Gastroesophageal sphincter (tissue), 4 donors: ENCODE measurements around the gene UPK3BL2. TPM values are rescaled to one million over a fixed set of nuclear protein-coding genes. Genes with fewer than 3 reads are reported as not detected.
"Not testable (repeated sequence)": the region's sequence is repeated elsewhere in the genome, so short reads cannot be mapped to it uniquely, and the experiment has no call there.

Experiments
- ATAC-seq: fragments of 150-250 bp; one replicate; pipeline ENCODE4 v1.9.1; 2016; ENCODE audit warnings: mild to moderate bottlenecking, moderate library complexity
- H3K27ac ChIP-seq, 4 donors: fragments of 200-600 bp; sonication (generic) in 3 of 4; 1 replicate in 3 of 4; 2 replicates in 1 of 4; pipeline ENCODE4 v1.5.1; 2016 to 2019
- H3K27me3 ChIP-seq: fragments of 200-600 bp; sonication (generic); one replicate; pipeline ENCODE4 v1.5.1; 2019
- H3K36me3 ChIP-seq, 2 donors: fragments of 200-600 bp; sonication (generic); one replicate each; pipeline ENCODE4 v1.5.1; 2019; ENCODE audit warnings: control low read depth in 1 of 2
- H3K4me1 ChIP-seq, 3 donors: fragments of 200-600 bp; sonication (generic); 1 replicate in 2 of 3; 2 replicates in 1 of 3; pipeline ENCODE4 v1.5.1; 2016 to 2019; ENCODE audit warnings: control low read depth in 2 of 3
- H3K4me3 ChIP-seq, 2 donors: fragments of 200-600 bp; sonication (generic); one replicate each; pipeline ENCODE4 v1.5.1; 2019; ENCODE audit warnings: mild to moderate bottlenecking in 1 of 2, moderate library complexity in 1 of 2
- H3K9me3 ChIP-seq, 3 donors: fragments of 200-600 bp; sonication (generic); one replicate each; pipeline ENCODE4 v1.5.1; 2017 to 2019; ENCODE audit warnings: control low read depth in 2 of 3
- WGBS, 2 donors: methylation state at CpG; one replicate each; pipeline ENCODE4 v1.1.5; 2018; ENCODE audit warnings: low coverage in 1 of 2; 5-methylcytosine and 5-hydroxymethylcytosine counted together
- total RNA-seq, 4 donors: library from RNA; depleted of rRNA; stranded (reverse); fragments of >200 nt; gene quantifications; one replicate each; pipeline ENCODE4 v1.1.0, GENCODE V29; 2016

The UPK3BL2 gene
- total RNA-seq, 4 donors from 2014 or later = 3.0 to 6.1 (median 4.4) TPM

DNA sequence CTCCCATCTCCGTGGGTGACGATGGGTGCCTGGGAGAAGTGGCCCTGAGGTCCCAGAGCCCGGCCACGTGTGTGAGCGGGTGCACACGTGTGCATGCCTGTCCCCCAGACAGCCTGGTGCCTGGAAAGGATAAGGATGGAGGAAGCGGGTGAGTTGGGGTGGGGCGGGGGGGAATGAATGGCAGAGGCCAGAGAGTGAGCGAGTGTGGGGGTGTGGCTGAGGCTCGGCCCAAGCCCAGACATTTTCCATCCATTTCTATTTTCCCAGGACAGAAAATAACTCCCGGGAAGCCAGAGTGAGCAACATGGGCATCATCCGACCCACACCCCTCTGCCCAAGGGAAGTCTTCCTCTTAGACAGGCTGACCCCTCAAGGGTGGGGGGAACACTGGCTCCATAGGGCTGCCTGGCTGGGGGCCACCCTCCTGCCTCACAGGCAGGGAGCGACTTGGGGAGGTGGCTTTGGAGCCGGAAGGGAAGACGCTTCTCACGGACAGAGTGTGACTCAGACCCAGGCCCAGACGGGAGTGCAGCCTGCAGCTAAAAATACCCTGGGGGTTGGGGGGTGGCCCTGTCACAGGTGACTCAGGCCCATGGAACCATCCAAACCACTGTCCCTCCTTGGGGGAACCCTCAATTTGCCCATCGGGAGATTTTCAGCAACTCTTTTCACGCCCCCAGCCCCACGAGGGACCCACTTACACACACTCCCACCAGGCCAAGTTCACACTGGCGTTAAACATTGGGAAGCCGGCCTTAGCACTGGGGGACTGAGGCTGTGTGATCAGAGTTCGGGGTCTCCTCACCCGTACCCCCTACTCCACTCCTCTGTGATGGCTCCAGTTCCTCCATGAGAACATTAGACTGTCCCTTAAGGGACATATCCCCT lies 38.0 kb downstream of the UPK3BL2 start:
- H3K9me3 ChIP-seq, H3K27me3 ChIP-seq, H3K36me3 ChIP-seq, H3K4me1 ChIP-seq, ATAC-seq, H3K4me3 ChIP-seq, H3K27ac ChIP-seq: not testable (repeated sequence)
- no CpG with 5 or more reads among the region's 24 CpGs for WGBS, 2 donors

DNA sequence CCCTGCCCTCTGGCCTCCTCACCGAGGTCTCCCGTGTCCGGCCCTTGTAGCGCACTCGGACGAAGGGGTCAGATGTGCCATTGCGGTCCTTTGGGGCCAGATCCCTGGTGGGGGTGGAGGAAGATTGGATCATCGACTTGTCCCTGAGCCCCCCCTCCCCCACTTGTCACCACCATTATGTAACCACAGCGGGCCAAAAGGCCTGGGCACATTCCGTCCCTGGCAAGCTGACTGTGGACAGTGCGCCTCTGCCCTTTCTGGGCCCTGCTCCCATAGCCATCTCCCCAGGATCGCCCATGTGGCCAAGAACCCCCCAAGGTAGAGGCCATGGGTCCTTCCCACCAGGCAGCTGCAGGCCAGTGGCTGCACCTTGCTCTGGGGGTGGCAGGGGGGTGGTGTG lies 40.4 kb downstream of the UPK3BL2 start:
- no CpG with 5 or more reads among the region's 12 CpGs for WGBS, 2 donors
- not testable (repeated sequence) for H3K27ac ChIP-seq, H3K36me3 ChIP-seq, H3K4me1 ChIP-seq, H3K27me3 ChIP-seq, H3K4me3 ChIP-seq, ATAC-seq, H3K9me3 ChIP-seq

DNA sequence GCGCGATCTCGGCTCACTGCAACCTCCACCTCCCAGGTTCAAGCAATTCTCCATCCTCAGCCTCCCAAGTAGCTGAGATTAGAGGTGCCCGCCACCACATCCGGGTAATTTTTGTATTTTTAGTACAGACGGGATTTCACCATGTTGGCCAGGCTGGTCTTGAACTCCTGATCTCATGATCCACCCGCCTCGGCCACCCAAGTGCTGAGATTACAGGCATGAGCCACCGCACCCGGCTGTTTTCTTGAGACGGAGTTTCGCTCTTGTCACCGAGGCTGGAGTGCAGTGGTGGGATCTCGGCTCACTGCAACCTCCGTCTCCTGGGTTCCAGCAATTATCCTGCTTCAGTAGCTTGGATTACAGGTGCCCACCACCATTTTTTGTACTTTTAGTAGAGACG lies 45.2 kb downstream of the UPK3BL2 start:
- not testable (repeated sequence) for H3K36me3 ChIP-seq, H3K27ac ChIP-seq, H3K9me3 ChIP-seq, H3K4me3 ChIP-seq, H3K4me1 ChIP-seq, ATAC-seq, H3K27me3 ChIP-seq
- no CpG with 5 or more reads among the region's 16 CpGs for WGBS, 2 donors

DNA sequence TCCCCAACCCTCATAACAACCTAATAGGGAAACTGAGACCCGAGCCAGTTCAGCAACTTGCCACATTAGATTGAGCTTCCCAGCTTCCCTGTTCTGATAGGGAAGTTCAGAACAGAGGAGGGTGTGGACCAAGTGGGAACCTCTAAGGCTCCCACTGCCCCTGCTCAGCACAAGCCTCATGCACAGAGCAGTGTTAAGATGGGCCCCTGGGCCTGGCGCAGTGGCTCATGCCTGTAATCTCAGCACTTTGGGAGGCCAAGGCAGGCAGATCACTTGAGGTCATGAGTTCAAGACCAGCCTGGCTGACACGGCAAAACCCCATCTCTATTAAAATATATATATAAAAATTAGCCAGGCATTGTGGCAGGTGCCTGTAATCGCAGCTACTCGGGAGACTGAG lies 46.2 kb downstream of the UPK3BL2 start:
- not testable (repeated sequence) for H3K36me3 ChIP-seq, H3K4me1 ChIP-seq, H3K9me3 ChIP-seq, H3K27ac ChIP-seq, H3K4me3 ChIP-seq, ATAC-seq, H3K27me3 ChIP-seq
- WGBS, 2 donors = no CpG with 5 or more reads among the region's 5 CpGs

DNA sequence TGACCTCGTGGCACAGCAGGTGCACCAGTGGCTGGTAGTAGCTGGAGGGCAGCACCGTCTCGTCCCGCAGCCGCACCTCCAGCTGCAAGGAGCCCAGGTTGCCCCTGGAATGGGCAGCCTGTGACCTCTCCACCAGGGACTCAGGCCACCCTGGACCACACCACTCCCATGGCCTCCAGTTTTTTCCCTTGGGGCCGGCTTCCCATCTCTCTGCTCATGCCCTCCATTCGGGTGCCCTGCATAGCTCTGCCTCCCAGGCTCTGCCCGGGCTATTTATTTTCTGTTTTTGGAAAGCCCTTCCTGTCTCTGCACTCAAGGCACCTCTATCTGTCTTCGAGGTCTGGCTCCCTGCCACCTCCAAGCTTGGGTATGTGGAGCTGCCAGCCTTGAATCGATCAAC lies 46.6 kb downstream of the UPK3BL2 start:
- not testable (repeated sequence) for H3K27me3 ChIP-seq, H3K9me3 ChIP-seq, H3K4me3 ChIP-seq, H3K27ac ChIP-seq, H3K36me3 ChIP-seq, ATAC-seq, H3K4me1 ChIP-seq
- WGBS, 2 donors = no CpG with 5 or more reads among the region's 10 CpGs

DNA sequence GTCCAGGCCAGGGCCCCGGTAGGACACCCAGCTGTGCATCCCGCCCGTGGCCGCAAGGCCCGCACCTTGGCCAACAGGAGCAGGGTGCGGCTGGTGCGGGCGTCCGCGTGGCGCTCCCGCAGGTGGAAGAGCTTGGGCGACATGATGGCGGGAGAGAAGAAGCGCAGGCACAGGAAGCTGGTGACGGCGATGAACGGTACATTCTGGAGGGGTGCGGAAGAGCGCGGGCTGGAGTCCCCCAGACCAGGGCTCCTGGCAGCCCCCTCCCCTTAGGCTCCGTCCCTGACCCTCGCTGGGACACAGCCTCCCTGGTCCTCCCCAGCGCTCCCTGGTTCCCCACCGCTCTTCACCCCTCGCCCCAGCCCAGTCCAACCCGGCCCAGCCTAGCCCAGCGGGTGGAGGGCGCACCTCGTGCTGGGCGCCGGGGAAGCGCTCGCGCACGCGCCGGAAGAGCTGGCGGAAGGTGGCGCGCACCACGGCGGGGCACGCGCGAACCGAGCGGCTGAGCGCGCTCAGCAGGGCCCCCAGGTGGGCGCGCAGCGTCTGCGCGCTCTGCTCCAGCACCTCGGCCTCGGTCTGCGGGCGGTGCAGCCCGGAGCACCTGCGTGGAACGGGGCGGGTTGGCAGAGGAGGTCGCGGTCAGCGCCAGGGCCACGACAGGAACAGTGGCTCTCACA lies 48.9 kb downstream of the UPK3BL2 start:
- H3K27ac ChIP-seq, H3K27me3 ChIP-seq, H3K4me1 ChIP-seq, H3K4me3 ChIP-seq, H3K9me3 ChIP-seq, H3K36me3 ChIP-seq: not testable (repeated sequence)
- WGBS, 2 donors = no CpG with 5 or more reads among the region's 67 CpGs
- ATAC-seq = peak; percentile 24

DNA sequence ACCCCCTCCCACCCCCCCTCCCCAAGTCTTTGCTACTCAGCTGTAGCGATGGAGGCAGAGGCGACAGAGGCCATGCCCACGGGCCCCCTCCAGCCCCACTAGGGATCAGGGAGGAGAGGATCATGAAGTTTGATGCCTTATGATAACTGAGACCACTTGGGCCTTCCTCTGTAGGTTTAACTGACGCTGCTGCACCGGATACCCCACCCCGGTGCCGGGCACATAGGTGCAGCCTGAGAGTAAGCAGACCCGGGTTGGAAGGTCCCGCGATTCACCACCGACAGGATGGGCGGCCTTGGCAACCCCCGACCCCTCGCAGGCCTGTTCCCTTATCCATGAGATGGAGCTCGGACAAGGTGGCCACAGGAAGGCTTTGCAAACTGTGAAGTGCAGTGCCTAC lies 49.5 kb downstream of the UPK3BL2 start:
- H3K4me1 ChIP-seq, H3K9me3 ChIP-seq, ATAC-seq, H3K36me3 ChIP-seq, H3K27ac ChIP-seq, H3K27me3 ChIP-seq: not testable (repeated sequence)
- peak overlapping the region in 1 of 2 donors; percentile 32 for H3K4me3 ChIP-seq
- WGBS, 2 donors = no CpG with 5 or more reads among the region's 15 CpGs

DNA sequence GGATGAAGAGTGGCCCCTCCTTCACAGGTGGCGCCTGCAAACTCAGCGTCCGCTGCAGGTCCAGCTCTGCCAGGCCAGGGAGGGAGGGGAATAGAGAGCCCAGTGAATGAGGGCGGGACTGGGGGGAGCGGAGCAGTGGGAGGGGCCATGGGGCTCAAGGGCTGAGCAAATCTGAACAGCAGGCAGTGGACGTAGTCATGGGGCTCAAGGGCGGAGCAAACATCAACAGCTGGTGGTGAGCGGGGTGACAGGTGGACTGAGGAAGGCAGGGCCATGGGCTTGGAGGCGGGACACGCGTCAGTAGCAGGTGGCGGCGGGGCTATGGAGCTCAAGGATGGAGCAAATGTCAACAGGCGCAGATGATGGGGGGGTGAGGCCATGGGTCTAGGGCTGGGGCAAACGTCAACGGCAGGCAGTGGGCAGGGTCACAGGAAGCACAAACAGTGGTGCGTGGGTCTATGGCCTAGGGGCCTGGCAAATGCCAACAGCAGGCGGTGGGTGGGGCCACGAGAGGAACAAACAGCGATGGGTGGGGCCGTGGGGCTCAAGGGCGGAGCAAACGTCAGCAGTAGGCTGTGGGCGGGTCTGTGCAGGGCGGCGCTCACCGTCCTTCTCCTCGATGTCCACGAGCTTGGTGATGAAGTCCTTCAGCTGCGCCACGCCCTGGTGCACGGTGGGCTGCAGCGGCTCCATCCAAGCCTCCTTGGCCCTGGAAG lies 50.1 kb downstream of the UPK3BL2 start:
- no CpG with 5 or more reads among the region's 33 CpGs for WGBS, 2 donors
- H3K4me1 ChIP-seq, H3K27ac ChIP-seq, H3K27me3 ChIP-seq, H3K36me3 ChIP-seq, H3K9me3 ChIP-seq, H3K4me3 ChIP-seq: not testable (repeated sequence)
- peak; percentile 90 for ATAC-seq

DNA sequence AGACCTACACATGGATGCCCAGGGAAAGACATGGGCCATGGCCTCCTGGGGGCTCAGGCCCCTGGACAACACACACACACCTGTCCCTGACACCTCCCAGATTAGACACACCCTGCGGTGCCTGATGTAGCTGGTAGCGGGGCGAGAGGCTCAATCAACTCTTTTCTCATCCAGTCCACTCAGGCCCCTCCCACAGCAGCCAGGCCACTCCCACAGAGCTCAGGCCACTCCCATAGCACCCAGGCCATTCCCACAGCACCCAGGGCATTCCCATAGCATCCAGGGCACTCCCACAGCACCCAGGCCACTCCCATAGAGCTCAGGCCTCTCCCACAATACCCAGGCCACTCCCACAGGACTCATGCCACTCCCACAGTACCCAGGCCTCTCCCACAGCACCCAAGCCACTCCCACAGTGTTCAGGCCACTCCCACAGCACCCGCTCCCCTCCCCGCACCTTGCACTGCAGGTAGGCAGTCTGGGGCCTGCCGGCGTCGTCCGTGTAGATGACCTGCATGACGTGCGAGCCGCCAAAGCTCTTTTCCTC lies 52.9 kb downstream of the UPK3BL2 start:
- H3K27me3 ChIP-seq, H3K4me1 ChIP-seq, H3K36me3 ChIP-seq, H3K9me3 ChIP-seq, H3K27ac ChIP-seq, H3K4me3 ChIP-seq: not testable (repeated sequence)
- WGBS, 2 donors = no CpG with 5 or more reads among the region's 12 CpGs
- peak; percentile 28 for ATAC-seq

Other genes with a start within 250 kb of the UPK3BL2 start
- not detected for gene SPDYE6, start 187.3 kb downstream of the UPK3BL2 start, total RNA-seq
- gene PRKRIP1, start 147.3 kb downstream of the UPK3BL2 start, total RNA-seq = 10 to 100 TPM; 11.7 to 48.7 (median 24.4) TPM
- 10 to 100 TPM in 1 of 4 donors, 1 to 10 TPM in 3; 3.3 to 15.6 (median 6.7) TPM for gene ORAI2, start 110.1 kb downstream of the UPK3BL2 start, total RNA-seq
- 10 to 100 TPM in 3 of 4 donors, 1 to 10 TPM in 1; 9.7 to 31.6 (median 14.8) TPM for gene ALKBH4, start 78.8 kb downstream of the UPK3BL2 start, total RNA-seq
- 10 to 100 TPM in 3 of 4 donors, 1 to 10 TPM in 1; 7.5 to 24.4 (median 12.3) TPM for gene LRWD1, start 78.7 kb downstream of the UPK3BL2 start, total RNA-seq
- 10 to 100 TPM in 3 of 4 donors, 1 to 10 TPM in 1; 6.7 to 24.1 (median 19.9) TPM for gene POLR2J, start 64.8 kb downstream of the UPK3BL2 start, total RNA-seq
- 10 to 100 TPM in 1 of 4 donors, 1 to 10 TPM in 3; 6.1 to 34.3 (median 8.8) TPM for gene RASA4B, start 25.9 kb downstream of the UPK3BL2 start, total RNA-seq
- gene SPDYE2, start 7.5 kb upstream of the UPK3BL2 start, total RNA-seq = not detected
- 10 to 100 TPM; 11.8 to 25.7 (median 17.5) TPM for gene POLR2J3, start 28.9 kb upstream of the UPK3BL2 start, total RNA-seq
- 10 to 100 TPM; 35.5 to 62.2 (median 44.2) TPM for gene RASA4, start 73.1 kb upstream of the UPK3BL2 start, total RNA-seq
- 10 to 100 TPM; 18.9 to 26.0 (median 23.6) TPM for gene UPK3BL1, start 99.1 kb upstream of the UPK3BL2 start, total RNA-seq
- not detected for gene SPDYE2B, start 106.6 kb upstream of the UPK3BL2 start, total RNA-seq
- 1 to 10 TPM in 2 of 4 donors, under 1 TPM in 1, not detected in 1; 0.45 to 7.5 (median 5.3) TPM for gene POLR2J2, start 128.0 kb upstream of the UPK3BL2 start, total RNA-seq
- gene FAM185A, start 205.3 kb upstream of the UPK3BL2 start, total RNA-seq = 10 to 100 TPM in 3 of 4 donors, 1 to 10 TPM in 1; 8.9 to 36.3 (median 13.0) TPM